ENCODE results near the gene SYT1.

GRCh38 chr12:78933014-78933413, 68.4 kb downstream of the SYT1 start:
- TF ChIP-seq, protein P1, sequence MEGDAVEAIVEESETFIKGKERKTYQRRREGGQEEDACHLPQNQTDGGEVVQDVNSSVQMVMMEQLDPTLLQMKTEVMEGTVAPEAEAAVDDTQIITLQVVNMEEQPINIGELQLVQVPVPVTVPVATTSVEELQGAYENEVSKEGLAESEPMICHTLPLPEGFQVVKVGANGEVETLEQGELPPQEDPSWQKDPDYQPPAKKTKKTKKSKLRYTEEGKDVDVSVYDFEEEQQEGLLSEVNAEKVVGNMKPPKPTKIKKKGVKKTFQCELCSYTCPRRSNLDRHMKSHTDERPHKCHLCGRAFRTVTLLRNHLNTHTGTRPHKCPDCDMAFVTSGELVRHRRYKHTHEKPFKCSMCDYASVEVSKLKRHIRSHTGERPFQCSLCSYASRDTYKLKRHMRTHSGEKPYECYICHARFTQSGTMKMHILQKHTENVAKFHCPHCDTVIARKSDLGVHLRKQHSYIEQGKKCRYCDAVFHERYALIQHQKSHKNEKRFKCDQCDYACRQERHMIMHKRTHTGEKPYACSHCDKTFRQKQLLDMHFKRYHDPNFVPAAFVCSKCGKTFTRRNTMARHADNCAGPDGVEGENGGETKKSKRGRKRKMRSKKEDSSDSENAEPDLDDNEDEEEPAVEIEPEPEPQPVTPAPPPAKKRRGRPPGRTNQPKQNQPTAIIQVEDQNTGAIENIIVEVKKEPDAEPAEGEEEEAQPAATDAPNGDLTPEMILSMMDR (conservative IDR thresholded peaks at IDR 0.05 in 1 of 2, IDR thresholded peaks at IDR 0.05 in 1 of 2; ENCODE audit: low read depth in 1 of 2, low read length in 2 of 2) = no peak
- TF ChIP-seq EZH2 (IDR thresholded peaks at IDR 0.05; ENCODE audit: low read length, missing control alignments) = no peak
